ENCODE results near the gene ABLIM2.

ABLIM2 gene

GRCh38 chr4:8061145-8061544, 97.5 kb downstream of the ABLIM2 start:
- no peak for DNase-seq

- DNase-seq: no peak
Measured at GRCh38 chr4:8060632-8061031, 98.0 kb downstream of the ABLIM2 start.

GRCh38 chr4:8058031-8058479, 100.6 kb downstream of the ABLIM2 start:
- no peak for DNase-seq

DNA sequence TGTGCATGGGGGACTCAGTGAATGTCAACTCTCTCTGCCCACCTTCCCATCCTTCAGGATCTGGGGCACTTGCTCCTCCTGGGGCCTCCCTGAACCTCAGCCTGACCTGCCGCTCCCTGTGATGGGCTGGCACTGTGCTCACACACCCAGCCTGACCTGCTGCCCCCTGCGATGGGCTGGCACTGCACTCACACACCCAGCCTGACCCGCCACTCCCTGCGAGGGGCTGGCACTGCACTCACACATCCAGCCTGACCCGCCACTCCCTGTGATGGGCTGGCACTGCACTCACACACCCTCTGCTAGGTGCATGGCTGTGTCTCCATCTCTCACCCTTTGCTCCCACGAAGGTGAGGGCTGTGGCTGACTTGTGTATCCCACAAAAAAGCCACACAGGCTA, 103.4 kb downstream of the ABLIM2 start:
- no peak for DNase-seq

DNA sequence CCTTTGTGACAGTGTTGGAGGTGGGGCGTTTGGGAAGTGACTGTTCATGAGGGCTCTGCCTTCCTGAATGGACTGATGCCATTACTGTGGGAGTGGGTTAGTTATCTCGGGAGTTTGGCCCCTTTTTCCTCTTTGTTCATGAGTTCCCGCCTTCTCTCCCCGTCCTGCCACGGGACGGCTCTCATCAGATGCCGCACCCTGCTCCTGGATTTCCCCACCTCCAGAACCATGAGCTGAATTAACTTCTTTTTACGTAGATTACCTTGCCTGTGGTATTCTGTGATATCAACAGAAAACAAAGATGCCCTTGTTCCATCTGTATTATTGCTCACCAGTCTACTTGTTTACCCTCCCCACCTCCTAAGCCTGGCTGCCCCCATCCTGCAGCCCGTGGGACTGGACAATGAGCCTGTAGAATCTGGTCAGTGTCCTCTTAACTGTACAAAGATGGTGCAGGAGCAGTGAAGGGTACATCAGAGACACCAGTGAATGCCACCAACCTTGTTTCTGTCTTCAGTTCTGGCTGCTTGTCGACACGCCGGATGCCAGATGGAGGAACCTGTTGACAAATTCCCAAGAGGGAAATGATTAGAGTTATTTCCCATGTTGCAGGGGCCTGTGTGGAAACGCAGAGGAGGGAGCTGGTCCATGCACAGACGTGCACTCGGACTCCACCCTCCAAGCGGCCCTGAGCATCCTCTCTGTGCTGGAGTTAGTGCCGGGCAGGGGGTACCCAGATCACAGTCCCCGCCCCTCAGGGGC, 104.7 kb downstream of the ABLIM2 start:
- DNase-seq: no peak

- no peak for DNase-seq
Measured at GRCh38 chr4:8052160-8052691, 106.4 kb downstream of the ABLIM2 start.

GRCh38 chr4:8051644-8052043, 107.0 kb downstream of the ABLIM2 start:
- no peak for DNase-seq

DNA sequence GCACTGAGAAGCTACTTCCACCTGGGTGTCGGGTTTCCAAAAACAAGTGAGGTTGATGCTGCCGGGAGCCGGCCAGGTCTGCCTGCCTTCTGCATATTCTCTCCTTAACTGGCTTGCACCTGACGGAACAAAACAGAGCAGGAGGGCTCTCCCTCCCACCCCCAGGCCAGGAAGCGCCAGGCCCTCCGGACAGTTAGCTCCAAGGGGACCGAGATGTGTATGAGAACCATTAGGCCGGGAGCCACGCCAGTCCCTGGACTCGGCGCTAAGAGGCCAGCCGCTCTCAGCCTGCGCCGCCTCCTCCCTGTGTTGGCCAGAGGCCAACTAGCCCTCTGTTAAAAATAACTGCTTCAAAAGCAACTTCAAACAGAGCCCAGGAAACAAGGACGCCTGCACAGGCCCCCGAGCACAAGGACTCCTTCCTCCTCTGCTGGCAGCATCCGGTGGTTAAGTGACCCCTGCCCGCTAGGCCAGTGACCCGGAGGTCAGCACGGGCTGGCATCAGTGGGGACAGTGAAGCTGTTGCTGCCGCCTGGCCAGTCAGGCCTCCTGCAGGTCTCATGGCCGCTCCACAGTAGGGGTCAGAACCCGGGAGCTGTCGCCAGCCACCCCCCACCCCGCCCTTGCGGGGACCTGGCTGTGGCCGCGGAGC, 107.9 kb downstream of the ABLIM2 start:
- DNase-seq: no peak

GRCh38 chr4:8050180-8050554, 108.4 kb downstream of the ABLIM2 start:
- no peak for DNase-seq

- DNase-seq: no peak
Measured at GRCh38 chr4:8048856-8049676, 109.5 kb downstream of the ABLIM2 start.

GRCh38 chr4:8047837-8048678, 110.6 kb downstream of the ABLIM2 start:
- no peak for DNase-seq

- DNase-seq: peak; percentile 16
Measured at GRCh38 chr4:8046925-8047541, 111.6 kb downstream of the ABLIM2 start.

DNA sequence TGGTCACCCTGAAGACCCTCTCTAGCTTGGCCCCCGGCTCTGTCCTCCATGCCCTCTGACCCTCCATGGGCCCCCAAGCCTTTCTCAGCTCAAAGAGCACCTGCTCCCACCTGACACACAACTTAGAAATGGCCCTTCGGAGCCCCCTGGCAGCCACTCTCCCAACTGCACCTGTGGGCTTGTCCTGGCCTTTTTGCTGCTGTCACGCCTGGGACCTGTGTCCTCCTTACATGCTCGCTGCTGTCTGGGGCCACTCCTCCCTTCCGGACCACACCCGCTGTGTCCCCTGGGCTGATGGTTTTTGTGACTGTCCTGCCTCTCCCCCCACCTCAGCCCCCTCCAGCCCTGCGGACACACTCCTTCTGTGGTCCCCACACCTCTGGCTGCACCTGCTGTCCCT, 112.7 kb downstream of the ABLIM2 start:
- no peak for DNase-seq

- DNase-seq: no peak
Measured at GRCh38 chr4:8044699-8045098, 113.9 kb downstream of the ABLIM2 start.

DNA sequence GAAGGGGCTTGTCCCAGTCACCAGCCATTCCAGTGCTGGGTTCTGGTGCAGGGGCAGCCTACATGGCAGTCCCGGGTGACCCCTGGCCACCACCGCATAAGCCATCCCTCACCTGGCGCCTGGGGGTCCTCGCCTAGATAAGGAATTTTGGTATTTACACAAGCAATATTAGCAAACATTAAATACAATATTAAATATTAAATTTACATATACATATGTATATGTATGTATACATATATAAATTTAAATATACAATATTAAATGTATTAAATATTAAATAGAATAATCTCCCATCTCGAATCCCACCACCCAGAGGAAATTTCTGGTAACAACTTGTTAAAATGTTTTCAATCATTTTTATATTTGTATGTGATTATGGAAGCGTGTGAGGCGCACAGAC, 114.4 kb downstream of the ABLIM2 start:
- DNase-seq: no peak

GRCh38 chr4:8043596-8043995, 115.0 kb downstream of the ABLIM2 start:
- no peak for DNase-seq

GRCh38 chr4:8041868-8042267, 116.7 kb downstream of the ABLIM2 start:
- no peak for DNase-seq

DNA sequence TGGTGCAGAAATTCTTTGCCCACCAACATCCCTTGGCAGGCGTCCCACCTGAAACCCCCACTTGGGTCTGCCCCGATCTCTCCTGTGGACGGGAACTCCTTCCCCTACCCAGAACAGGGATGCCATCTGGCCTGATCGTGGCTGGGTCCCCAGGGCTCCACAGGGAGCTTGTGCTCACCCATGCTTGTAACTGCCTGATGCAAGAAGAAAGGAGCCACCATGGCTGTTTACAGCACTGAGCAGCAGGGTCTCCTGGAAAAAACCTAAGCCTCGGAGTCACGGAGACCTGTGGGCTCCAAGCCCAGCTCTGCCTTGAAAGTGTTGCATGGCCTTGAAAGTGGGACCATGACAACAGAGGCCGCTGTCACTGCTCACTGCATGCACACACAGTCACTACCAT, 117.4 kb downstream of the ABLIM2 start:
- no peak for DNase-seq

GRCh38 chr4:8040607-8041006, 118.0 kb downstream of the ABLIM2 start:
- no peak for DNase-seq

- no peak for DNase-seq
Measured at GRCh38 chr4:8039853-8040252, 118.8 kb downstream of the ABLIM2 start.

- no peak for DNase-seq
Measured at GRCh38 chr4:8039290-8039689, 119.3 kb downstream of the ABLIM2 start.

- DNase-seq: no peak
Measured at GRCh38 chr4:8038719-8039251, 119.8 kb downstream of the ABLIM2 start.

Data from stimulated activated naive CD4-positive, alpha-beta T cell treated with Interleukin-2 at 50 U/mL for 16 hours (primary cell).